Vein endothelial cell (primary cell): ENCODE data around the gene SV2C. TPM values are rescaled to one million over a fixed set of nuclear protein-coding genes. Genes with fewer than 3 reads are reported as not detected.

Source experiments
- small RNA-seq: library from RNA; depleted of rRNA; stranded (forward); fragments of <200 nt; gene quantifications from one replicate; pipeline ENCODE3, GENCODE V24; 2012
- total RNA-seq: library from RNA; depleted of rRNA; stranded (reverse); fragments of >200 nt; gene quantifications from 2 replicates; pipeline ENCODE4 v1.2.3, GENCODE V29; 2012

Gene SV2C, protein sequence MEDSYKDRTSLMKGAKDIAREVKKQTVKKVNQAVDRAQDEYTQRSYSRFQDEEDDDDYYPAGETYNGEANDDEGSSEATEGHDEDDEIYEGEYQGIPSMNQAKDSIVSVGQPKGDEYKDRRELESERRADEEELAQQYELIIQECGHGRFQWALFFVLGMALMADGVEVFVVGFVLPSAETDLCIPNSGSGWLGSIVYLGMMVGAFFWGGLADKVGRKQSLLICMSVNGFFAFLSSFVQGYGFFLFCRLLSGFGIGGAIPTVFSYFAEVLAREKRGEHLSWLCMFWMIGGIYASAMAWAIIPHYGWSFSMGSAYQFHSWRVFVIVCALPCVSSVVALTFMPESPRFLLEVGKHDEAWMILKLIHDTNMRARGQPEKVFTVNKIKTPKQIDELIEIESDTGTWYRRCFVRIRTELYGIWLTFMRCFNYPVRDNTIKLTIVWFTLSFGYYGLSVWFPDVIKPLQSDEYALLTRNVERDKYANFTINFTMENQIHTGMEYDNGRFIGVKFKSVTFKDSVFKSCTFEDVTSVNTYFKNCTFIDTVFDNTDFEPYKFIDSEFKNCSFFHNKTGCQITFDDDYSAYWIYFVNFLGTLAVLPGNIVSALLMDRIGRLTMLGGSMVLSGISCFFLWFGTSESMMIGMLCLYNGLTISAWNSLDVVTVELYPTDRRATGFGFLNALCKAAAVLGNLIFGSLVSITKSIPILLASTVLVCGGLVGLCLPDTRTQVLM
- total RNA-seq, result not detected in 2 replicates

DNA sequence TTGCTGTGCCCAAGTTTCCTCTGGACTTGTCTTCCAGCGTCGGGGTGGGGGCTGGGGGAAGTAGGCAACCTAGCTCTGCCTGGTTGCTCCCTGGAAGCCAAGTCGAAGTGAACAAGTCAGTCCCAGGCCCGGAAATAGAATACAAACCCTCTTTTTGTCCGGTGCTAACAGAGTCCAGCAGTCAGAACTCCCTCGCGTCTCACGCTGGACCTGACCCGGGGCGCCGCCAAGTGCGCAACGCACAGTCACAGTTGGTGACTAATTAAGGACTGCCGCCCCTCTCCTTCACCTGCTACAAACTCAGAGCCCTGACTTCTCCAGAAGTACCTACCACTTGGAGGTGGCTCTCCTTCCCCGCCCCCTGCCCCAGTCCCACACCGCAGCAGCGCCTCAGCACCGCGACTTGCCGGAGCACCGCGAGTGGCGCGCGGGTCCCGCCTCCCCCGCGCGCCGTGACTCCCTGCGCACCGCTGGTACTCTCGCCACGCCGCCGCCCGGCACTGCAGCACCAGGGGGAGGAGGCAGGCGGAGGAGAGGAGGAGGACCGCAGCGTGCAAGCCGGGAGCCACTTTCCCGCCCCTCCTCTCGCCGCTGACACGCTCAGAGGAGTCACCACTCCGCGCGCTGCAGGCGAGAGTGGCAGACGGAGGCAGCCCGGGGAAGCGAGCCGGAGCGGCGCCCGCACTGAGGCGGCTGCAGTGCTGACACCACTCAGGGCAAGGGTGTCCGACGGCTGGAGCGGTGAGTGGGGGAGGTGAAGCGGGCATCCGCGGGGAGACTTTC is at the start of gene SV2C:
Gene SV2C (plus strand): TSS at position 612 of the 783 bp plus-strand sequence. CDS start 48,368 bp downstream, outside the sequence.

DNA sequence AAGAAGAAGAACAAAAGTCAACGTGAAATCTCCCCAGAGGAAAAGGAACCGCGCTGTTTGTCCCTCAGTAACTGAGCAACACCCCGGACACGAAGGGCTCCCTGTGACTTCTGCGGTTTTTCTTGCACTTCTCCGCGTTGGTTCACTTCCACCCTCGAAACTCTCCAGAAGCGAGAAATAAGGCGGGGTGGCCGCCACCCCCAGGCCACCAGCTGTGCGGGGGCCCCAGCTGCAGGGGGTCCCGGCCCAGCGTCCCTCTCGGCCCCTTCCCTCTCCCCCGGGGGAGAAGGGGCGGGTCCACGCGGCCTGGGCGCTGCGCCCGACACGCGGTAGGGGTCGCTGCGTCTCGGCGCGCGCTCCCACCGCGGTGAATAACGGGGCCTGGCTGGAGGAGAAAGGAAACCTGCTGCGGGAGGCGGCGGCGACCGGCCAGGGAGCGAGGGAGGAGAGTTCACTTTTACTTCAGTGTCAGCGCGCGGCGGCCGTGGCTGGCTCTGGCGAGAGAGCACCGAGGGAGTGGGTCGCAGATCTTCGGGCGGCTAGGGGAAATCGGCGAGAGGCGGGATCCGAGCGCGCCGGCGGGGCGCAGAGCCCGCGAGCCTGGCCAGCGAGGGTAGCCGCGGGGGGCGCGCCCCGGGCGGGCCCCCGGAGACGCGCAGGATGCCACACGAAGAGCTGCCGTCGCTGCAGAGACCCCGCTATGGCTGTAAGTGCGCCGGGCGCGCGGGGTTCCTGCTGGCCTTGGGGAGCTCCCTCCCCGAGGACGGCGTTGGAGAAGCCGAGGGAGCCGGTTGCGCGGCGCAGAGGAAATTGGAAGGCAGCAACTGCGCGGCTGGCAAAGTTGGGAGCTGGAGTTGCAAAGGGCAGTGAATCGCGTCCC is 319.9 kb downstream of the SV2C start, which contains the start of gene IQGAP2:
Gene IQGAP2 (plus strand): TSS at position 400 of the 880 bp plus-strand sequence. CDS start 261 bp downstream, at position 661.

Small RNA genes lying within 50 kb of the gene (small RNA-seq; reads per million reads assigned to genes)
- gene AC113404.2 (not detected), gene RNA5SP186 (not detected)
